Stimulated activated CD4-positive, alpha-beta T cell treated with anti-CD3 and anti-CD28 coated beads, Interleukin-2, amount 100 ng/mL, for 48 hours (primary cell): Measurements from ENCODE around the gene SELENOP.
A peak's percentile ranks its signal among the peaks of the same experiment; 100 is the strongest.

Experiments
- DNase-seq, 2 donors: peaks; one replicate each; pipeline ENCODE4 v3.0.0-alpha.2; 2020

Gene SELENOP

GRCh38 chr5:42787845-42788244 lies 23.8 kb downstream of the SELENOP start:
- DNase-seq, result no peak

DNA sequence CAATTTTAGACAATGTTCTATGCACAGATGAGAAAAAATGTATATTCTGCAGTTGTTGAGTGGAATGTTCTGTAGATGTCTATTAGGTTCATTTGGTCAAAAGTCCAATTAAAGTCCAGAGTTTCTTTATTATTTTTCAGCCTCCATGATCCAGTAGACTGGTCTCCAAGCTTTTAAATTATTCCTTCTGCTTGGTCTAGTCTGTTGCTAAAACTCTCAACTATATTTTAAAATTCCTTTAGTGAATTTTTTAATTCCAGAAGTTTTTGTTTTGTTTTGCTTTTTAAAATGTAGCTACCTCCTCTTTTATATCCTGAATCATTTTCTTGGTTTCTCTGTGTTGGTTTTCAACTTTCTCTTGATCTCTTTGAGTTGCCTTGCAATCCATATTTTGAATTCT lies 24.6 kb downstream of the SELENOP start:
- no peak for DNase-seq

- DNase-seq, result no peak
Measured at GRCh38 chr5:42785756-42786155, 25.9 kb downstream of the SELENOP start.

DNA sequence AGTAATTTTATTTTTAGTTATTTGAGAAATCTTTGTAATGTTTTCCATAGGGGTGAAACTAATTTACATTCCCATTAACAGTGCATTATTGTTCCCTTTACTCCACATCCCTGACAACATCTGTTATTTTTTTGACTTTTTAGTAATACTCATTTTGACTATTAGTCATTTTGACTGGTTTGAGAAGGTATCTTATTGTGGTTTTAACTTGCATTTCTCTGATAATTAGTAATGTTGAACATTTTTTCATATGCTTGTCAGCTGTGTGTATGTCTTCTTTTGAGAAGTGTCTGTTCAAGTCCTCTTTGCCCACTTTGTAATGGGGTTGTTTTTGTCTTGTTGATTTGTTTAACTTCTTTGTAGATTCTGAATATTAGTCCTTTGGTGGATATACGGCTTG lies 27.6 kb downstream of the SELENOP start:
- no peak for DNase-seq

DNA sequence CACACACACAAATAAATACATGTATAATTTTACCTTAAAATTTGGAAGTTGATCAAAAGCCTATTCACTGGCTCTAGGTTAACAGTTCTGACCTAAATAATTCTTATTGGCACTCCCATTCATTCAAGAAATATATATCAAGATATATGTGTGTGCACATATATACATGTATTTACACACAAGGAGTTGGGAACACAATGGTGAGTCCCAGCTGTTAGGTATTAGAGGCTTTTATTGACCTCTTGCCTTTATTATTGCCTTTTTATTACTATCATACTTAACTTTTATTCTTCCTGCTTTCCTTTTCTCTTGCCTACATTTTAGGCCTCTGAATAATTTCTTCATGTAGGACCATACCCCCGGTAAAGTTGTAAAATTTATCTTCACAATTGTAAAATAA lies 30.1 kb downstream of the SELENOP start:
- DNase-seq, result no peak

- DNase-seq, result no peak
Measured at GRCh38 chr5:42779083-42779482, 32.6 kb downstream of the SELENOP start.

DNA sequence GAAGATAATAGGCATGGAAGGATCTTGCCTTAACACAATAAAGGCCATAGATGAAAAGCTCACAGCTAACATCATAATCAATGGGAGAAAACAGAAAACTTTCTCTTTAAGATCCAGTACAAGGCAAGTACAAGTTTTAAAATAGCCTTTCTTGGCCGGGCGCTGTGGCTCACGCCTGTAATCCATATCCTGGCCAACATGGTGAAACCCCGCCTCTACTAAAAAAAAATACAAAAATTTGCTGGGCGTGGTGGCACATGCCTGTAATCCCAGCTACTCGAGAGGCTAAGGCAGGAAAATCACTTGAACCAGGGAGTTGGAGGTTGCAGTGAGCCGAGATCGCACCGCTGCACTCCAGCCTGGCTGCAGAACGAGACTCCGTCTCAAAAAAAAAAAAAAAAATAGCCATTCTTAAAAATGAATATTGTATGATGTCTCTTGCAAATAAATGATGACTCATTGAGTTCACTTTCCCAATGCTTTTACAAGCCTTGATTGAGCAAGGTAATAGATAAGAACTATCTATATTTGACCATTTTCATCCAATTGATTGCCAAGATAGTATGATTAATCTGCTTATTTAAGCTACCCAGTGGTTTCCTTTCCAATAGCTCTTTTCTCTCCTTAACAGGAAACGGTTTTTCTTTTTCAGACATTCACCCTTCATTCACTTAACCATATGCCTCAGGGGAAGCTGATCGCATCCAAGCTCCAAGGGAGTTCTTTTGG lies 39.3 kb downstream of the SELENOP start:
- DNase-seq, result no peak

DNA sequence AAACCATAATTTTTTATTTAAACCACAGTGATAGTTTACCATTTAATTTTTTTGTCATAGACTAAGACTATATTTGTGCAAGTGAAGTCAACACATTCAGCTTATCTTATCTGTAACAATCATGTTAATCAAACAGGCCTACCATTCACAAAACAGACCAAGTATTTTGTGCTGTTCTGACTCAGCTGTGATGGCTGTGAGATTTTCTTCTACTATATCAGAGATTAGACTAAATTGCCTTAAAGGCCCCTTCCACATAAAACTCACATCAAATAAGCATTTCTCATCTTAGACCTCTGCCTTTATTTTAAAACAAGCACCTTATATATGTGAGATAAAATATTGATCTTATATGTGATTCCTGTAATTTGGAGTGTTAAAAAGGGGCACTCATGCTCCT lies 41.7 kb downstream of the SELENOP start:
- no peak for DNase-seq

GRCh38 chr5:42768106-42768504 lies 43.6 kb downstream of the SELENOP start:
- no peak for DNase-seq

DNA sequence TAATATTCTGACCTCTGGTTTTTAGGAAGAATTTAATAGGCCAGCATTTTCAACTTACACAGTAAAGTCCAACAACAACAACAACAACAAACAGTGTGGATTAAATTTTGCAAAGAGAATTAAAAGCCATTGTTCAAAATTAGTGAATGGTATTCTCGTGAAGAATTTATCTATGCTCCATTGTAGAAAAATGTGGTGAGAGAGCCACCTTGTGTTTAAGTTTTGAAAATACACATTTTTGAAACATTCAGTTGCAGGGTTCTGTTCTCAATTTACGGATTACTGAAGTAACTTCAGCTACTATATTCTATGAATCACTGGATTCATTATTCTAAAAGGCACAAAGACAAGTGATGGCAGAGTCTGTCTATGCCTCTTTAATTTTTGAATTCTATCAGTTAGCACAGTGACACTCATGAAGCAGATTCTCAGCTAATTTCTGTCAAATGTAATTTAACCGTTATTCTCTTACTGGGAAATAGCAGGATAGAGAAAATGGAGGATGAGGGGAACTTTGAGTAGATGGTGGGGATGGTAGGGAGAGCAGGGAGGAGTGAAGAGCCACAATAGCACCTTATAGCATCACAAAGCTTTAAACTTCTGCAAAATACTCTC lies 44.1 kb downstream of the SELENOP start:
- DNase-seq, result no peak

- DNase-seq, result no peak
Measured at GRCh38 chr5:42761791-42762190, 49.9 kb downstream of the SELENOP start.

GRCh38 chr5:42760426-42760825 lies 51.3 kb downstream of the SELENOP start:
- no peak for DNase-seq

GRCh38 chr5:42759456-42759855 lies 52.2 kb downstream of the SELENOP start:
- no peak for DNase-seq

DNA sequence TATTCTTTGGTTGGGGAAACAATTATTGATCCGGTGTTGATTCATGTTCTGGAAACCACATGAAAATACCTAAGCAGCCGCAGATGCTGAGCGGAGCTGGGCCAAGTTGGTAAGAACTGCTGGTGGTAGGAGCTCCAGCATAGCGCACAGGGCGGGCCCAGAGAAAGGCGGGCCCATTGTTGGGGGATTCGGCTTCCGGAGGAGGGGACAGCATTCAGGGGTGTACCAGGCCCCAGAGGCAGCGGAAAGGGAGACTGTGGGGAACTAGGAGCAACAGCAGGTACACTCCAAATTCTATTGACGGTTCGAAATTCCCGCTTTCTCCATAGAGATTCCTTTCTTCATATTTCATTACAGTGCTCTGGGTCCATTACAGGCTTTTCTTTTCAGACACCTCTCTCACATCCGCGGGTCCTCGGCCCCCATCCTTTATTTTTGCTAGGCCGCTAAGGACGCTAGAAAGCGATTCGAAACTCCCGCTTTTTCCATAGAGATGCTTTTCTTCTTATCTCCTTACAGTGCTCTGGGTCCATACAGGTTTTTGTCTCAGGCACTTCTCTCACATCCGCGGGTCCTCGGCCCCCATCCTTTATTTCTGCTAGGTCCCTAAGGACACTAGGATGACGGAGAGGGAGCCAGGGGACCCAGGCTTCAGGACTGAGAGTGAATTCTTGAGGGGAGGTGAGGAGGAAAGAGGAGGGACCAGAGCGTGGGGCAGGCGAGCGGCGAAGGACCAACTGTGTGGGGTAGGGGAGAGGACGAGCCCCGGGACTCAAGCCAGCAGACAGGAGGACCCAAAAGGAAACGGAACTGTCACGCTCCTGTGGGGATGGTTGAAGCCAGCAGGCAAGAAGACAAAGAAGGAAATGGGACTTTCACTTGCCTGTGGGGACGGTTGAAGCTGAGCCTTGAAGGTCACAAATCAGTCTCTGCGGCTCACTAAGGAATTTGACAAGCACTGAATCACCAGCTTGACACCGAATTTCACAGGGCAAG lies 54.8 kb downstream of the SELENOP start, which contains the start of gene CCDC152:
Gene CCDC152 (plus strand): TSS at position 213 of the 996 bp plus-strand sequence. CDS start 2,304 bp downstream, outside the sequence.
- peak; percentile 42 to 59 for DNase-seq

- DNase-seq, result no peak
Measured at GRCh38 chr5:42753099-42753498, 58.6 kb downstream of the SELENOP start.

DNA sequence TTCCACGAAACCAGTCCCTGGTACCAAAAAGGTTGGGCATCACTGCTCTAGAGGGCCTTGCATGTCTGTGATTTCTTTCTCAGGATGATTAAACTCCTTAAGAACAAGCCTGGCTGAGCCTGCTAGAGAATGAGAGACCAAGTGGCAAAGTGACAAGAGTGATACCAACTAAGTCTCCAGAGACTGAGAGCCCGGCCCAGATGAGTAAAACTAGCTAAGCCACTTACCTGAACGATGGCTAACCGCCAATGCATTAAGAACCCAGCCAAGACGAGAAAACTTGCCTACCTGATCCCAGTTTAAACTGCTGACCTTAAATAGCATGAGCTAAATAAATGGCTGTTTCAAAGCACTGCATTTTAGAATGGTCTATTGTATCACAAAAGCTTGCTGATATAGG lies 60.6 kb downstream of the SELENOP start:
- DNase-seq, result no peak

DNA sequence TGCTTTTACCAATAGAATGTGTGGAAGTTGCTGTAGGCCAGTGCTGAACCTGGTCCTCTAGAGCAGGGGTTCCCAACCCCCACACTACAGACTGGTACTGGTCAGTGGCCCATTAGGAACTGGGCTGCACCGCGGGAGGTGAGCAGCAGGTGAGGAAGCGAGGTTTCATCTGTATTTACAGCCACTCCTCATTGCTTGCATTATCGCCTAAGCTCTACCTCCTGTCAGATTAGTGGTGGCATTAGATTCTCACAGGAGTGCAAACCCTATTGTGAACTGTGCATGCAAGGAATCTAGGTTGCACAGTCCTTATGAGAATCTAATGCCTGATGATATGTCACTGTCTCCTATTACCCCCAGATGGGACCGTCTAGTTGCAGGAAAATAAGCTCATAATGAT lies 61.2 kb downstream of the SELENOP start:
- DNase-seq, result no peak
